Psoas muscle (tissue), 8 donors: Measurements from ENCODE around the gene KCNT1. TPM values are rescaled to one million over a fixed set of nuclear protein-coding genes. Genes with fewer than 3 reads are reported as not detected.

Experiments
- ATAC-seq, 4 donors: fragments of 200-7000 bp; cut with Tn5 transposase; one replicate each; pipeline ENCODE4 v1.9.1; 2020; ENCODE audit warnings: moderate library complexity in 3 of 4, mild to moderate bottlenecking in 2 of 4
- DNase-seq, 2 donors: peaks; one replicate each; pipeline ENCODE4 v3.0.0-alpha.2; 2020
- H3K27ac ChIP-seq: fragments of 200-600 bp; one replicate; pipeline ENCODE4 v1.8.0; 2022
- H3K27me3 ChIP-seq, 3 donors: fragments of 200-600 bp in 1 of 3; one replicate each; pipeline versions ENCODE4 v1.6.1 to v1.8.0; 2013 to 2022; ENCODE audit warnings: low read length in 2 of 3, mild to moderate bottlenecking in 2 of 3, moderate library complexity in 1 of 3; ENCODE audit not compliant: insufficient read depth in 3 of 3
- H3K36me3 ChIP-seq, 2 donors: fragments of 200-600 bp in 1 of 2; one replicate each; pipeline versions ENCODE4 v1.6.1 to v1.8.0; 2013 to 2022; ENCODE audit warnings: low read depth in 1 of 2, mild to moderate bottlenecking in 1 of 2, moderate library complexity in 1 of 2; ENCODE audit not compliant: insufficient read depth in 1 of 2
- H3K4me1 ChIP-seq: fragments of 200-600 bp; one replicate; pipeline ENCODE4 v1.8.0; 2022
- H3K4me3 ChIP-seq: fragments of 200-600 bp; one replicate; pipeline ENCODE4 v1.8.0; 2022; ENCODE audit warnings: mild to moderate bottlenecking
- H3K9me3 ChIP-seq: fragments of 200-600 bp; one replicate; pipeline ENCODE4 v1.8.0; 2022
- WGBS, 3 donors: extraction: QIAGEN DNeasy Blood & Tissue Kit; methylation state at CpG; one replicate each; pipeline versions ENCODE4 v1.1.6 to v1.1.7; 2013; 5-methylcytosine and 5-hydroxymethylcytosine counted together
- intact Hi-C, 2 donors: fragments of 100-400 bp; cut with DNase I; formaldehyde crosslinking; loops; one replicate each; pipeline versions ENCODE4 v1.11.0 to v1.14.2; 2022
- polyA plus RNA-seq, 3 donors: library from polyadenylated mRNA; stranded (reverse); fragments of 200-250 nt; gene quantifications; one replicate each; pipeline ENCODE4 v1.2.3, GENCODE V29; 2013
- total RNA-seq, 4 donors: library from RNA; stranded (reverse); fragmentation: NEBNext Ultra II Directional in 2 of 4; extraction: Animal tissue kit (Norgen Biotek cat#: 25700) in 2 of 4; gene quantifications; one replicate each; pipeline versions ENCODE4 v1.2.1 to v1.2.4, GENCODE V29; 2021 to 2023
- TF ChIP-seq, protein P1 (sequence below): fragments of 200-600 bp; IDR thresholded peaks from one replicate; pipeline ENCODE4 v1.8.0; 2022; ENCODE audit warnings: antibody characterized with exemption
- donor health status: healthy with polysubstance abuse.
- donor health status: DM: no; HTN: no; CAD: no; lungs with moderate emphysema.
- donor health status: Bipolar disorder and iron deficiency.
- donor health status: healthy.
- donor health status: DM: yes; HTN: yes; CAD: no.
- donor health status: DM: no; HTN: no; CAD: no.
- donor health status: DM: no; HTN: no; CAD: no.
- donor health status: DM: yes; HTN: yes; CAD: no.

The KCNT1 gene
- total and polyA plus RNA-seq, 7 donors = 1.1 to 15.0 (median 10.3) TPM

- DNase-seq (no peak), ATAC-seq (no peak)
- WGBS, 3 donors = 79 to 90% (median 85%) methylated on average over 13 to 14 of the region's 14 CpGs
- TF ChIP-seq, protein P1, sequence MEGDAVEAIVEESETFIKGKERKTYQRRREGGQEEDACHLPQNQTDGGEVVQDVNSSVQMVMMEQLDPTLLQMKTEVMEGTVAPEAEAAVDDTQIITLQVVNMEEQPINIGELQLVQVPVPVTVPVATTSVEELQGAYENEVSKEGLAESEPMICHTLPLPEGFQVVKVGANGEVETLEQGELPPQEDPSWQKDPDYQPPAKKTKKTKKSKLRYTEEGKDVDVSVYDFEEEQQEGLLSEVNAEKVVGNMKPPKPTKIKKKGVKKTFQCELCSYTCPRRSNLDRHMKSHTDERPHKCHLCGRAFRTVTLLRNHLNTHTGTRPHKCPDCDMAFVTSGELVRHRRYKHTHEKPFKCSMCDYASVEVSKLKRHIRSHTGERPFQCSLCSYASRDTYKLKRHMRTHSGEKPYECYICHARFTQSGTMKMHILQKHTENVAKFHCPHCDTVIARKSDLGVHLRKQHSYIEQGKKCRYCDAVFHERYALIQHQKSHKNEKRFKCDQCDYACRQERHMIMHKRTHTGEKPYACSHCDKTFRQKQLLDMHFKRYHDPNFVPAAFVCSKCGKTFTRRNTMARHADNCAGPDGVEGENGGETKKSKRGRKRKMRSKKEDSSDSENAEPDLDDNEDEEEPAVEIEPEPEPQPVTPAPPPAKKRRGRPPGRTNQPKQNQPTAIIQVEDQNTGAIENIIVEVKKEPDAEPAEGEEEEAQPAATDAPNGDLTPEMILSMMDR = no peak
- intact Hi-C loops = no loop called here
- Histone ChIP-seq H3K36me3 (no peaks in the 10 kb centered on the region), H3K4me1 (peaks cover 14% of the 10 kb centered on the region), H3K9me3 (no peaks in the 10 kb centered on the region), H3K27ac (no peak overlapping the region), H3K27me3 (no peaks in the 10 kb centered on the region), H3K4me3 (no peak overlapping the region)
Observed at GRCh38 chr9:135753391-135754105, 51.6 kb downstream of the KCNT1 start.

- intact Hi-C loops = no loop called here
- ATAC-seq = peak in 1 of 4 donors; percentile 11
- DNase-seq = no peak
- Histone ChIP-seq H3K36me3 (no peaks in the 10 kb centered on the region), H3K4me3 (no peak overlapping the region), H3K27me3 (no peaks in the 10 kb centered on the region), H3K9me3 (no peaks in the 10 kb centered on the region), H3K27ac (no peak overlapping the region), H3K4me1 (peaks cover 9% of the 10 kb centered on the region)
- TF ChIP-seq, protein P1 = no peak
- 81 to 87% (median 85%) methylated on average over 10 of the region's 10 CpGs for WGBS, 3 donors
Observed at GRCh38 chr9:135756576-135756975, 54.6 kb downstream of the KCNT1 start.

DNA sequence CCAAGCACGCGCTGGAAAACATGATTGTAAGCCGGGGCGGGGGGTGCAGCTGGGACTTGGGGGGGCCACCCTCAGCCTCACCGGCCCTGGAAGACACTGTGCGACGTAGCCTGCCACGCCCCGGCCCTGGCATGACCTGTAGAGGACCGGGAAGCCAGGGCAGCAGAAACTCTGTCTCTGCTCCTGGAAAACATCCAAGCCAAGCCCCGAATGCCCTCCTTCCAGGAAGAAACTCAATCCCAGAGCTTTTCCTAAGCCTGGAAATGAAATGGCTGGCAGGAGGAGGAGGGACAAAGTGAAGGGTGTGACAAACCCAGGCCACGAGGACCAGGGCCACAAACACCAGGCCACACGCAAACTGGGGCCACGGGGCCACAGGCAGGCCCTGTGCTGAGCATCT lies 55.4 kb downstream of the KCNT1 start:
- TF ChIP-seq, protein P1 = no peak
- Histone ChIP-seq H3K9me3 (no peaks in the 10 kb centered on the region), H3K36me3 (no peaks in the 10 kb centered on the region), H3K27ac (peak overlapping the region; percentile 63), H3K27me3 (no peaks in the 10 kb centered on the region), H3K4me1 (peaks cover 9% of the 10 kb centered on the region), H3K4me3 (no peak overlapping the region)
- intact Hi-C loops = no loop called here
- 21 to 29% (median 23%) methylated on average over 14 of the region's 14 CpGs for WGBS, 3 donors
- DNase-seq (peak; percentile 62 to 79), ATAC-seq (peak; percentile 81 to 93 (median 84))

DNA sequence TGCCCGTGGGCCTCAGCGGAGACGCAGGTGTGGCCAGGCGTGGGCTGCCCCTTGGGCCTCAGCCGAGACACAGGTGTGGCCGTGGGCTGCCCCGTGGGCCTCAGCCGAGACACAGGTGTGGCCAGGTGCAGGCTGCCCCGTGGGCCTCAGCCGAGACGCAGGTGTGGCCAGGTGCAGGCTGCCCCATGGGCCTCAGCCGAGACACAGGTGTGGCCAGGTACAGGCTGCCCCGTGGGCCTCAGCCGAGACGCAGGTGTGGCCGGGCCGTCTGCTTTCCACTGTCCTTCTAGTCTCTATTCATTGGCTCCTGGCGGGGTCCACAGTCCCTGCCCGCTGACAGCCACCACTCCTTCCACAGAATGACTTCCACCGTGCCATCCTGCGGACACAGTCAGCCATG lies 56.1 kb downstream of the KCNT1 start:
- H3K9me3 ChIP-seq = no peaks in the 10 kb centered on the region
- no peak overlapping the region for H3K27ac ChIP-seq
- intact Hi-C loops = no loop called here
- no peak overlapping the region for H3K4me3 ChIP-seq
- H3K27me3 ChIP-seq = no peaks in the 10 kb centered on the region
- ATAC-seq (no peak), DNase-seq (no peak)
- WGBS, 3 donors = 83 to 89% (median 86%) methylated on average over 21 of the region's 21 CpGs
- H3K36me3 ChIP-seq = no peaks in the 10 kb centered on the region
- H3K4me1 ChIP-seq = peaks cover 9% of the 10 kb centered on the region
- TF ChIP-seq, protein P1 = no peak

GRCh38 chr9:135758870-135759269 lies 56.9 kb downstream of the KCNT1 start:
- TF ChIP-seq, protein P1 = no peak
- DNase-seq (no peak), ATAC-seq (no peak)
- WGBS, 3 donors = 89 to 95% (median 93%) methylated on average over 10 of the region's 10 CpGs
- H3K27ac ChIP-seq = no peak overlapping the region
- intact Hi-C loops = no loop called here
- no peaks in the 10 kb centered on the region for H3K27me3 ChIP-seq
- H3K4me1 ChIP-seq = peaks cover 9% of the 10 kb centered on the region
- H3K36me3 ChIP-seq = no peaks in the 10 kb centered on the region
- no peak overlapping the region for H3K4me3 ChIP-seq
- H3K9me3 ChIP-seq = no peaks in the 10 kb centered on the region
